Activated T-helper 9 cell treated with anti-CD3 and anti-CD28 coated beads, Interleukin-2, amount 50 U/mL, for 16 hours (primary cell): ENCODE data around the gene GREB1.

Source experiments
- DNase-seq: peaks from one replicate; pipeline ENCODE4 v3.0.0-alpha.2; 2020; ENCODE audit warnings: low read depth

The GREB1 gene

GRCh38 chr2:11665510-11666362 is 131.9 kb downstream of the GREB1 start:
- DNase-seq: no peak

DNA sequence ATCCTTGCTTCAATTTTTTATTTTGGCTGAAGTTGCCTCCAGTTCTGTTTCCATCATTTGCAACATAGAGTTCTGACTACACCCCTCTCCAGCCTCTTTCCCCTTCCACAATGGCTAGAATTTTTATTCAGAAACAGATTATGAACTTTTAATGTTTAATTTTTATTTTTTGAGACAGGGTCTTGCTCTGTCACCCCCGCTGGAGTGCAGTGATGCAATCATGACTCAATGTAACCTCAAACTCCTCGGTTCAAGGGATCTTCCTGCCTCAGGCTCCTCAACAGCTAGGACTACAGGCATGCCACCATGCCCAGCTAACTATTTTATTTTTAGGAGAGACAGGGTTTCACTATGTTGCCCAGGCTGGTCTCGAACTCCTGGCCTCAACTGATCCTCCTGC is 133.3 kb downstream of the GREB1 start:
- DNase-seq: no peak

- no peak for DNase-seq
Measured at GRCh38 chr2:11667866-11668637, 134.2 kb downstream of the GREB1 start.

- DNase-seq: no peak
Measured at GRCh38 chr2:11669454-11670291, 135.8 kb downstream of the GREB1 start, which contains the start of gene NTSR2. Gene NTSR2 (minus strand): TSS chr2:11670195. CDS start chr2:11670129, 66 bp downstream.

GRCh38 chr2:11672407-11672806 is 138.6 kb downstream of the GREB1 start:
- no peak for DNase-seq

DNA sequence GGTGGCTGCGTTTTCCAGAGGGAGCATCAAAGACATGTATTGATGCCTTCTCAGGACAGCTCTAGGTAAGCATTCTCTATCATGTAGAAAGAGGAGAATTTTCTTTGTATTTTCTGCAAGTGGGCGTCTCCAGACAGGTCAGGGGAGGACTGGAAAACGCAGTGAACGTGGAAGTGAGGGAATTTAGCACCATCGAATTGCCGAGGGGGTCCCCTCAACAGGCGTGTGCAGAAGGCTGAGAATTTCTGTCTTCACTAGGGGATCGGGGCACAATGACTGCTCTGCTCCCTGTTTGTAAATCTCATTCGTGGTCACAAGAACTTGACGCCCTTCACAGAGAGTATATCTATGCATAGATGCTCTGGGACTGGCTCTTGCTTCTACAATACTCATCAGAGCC is 141.1 kb downstream of the GREB1 start:
- no peak for DNase-seq

- no peak for DNase-seq
Measured at GRCh38 chr2:11675423-11676112, 141.7 kb downstream of the GREB1 start.

DNA sequence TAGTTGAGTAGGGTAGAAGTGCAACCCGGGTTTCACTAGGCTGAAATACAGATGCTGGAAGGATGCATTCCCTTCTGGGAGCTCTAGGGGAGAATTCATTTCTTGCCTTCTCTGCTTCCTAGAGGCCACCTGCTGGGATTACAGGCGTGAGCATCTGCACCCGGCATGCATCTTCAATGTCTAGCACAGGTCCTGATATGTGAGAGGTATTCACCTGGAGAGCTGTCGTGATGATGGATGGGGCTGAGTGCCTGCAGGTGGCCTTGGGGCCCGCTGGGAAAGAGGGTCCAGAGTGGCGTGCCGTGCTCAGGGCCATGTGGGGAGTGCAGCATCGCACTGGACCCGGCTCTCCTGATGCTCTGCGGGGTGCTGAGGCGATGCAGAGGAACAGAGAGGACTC is 142.8 kb downstream of the GREB1 start:
- no peak for DNase-seq

DNA sequence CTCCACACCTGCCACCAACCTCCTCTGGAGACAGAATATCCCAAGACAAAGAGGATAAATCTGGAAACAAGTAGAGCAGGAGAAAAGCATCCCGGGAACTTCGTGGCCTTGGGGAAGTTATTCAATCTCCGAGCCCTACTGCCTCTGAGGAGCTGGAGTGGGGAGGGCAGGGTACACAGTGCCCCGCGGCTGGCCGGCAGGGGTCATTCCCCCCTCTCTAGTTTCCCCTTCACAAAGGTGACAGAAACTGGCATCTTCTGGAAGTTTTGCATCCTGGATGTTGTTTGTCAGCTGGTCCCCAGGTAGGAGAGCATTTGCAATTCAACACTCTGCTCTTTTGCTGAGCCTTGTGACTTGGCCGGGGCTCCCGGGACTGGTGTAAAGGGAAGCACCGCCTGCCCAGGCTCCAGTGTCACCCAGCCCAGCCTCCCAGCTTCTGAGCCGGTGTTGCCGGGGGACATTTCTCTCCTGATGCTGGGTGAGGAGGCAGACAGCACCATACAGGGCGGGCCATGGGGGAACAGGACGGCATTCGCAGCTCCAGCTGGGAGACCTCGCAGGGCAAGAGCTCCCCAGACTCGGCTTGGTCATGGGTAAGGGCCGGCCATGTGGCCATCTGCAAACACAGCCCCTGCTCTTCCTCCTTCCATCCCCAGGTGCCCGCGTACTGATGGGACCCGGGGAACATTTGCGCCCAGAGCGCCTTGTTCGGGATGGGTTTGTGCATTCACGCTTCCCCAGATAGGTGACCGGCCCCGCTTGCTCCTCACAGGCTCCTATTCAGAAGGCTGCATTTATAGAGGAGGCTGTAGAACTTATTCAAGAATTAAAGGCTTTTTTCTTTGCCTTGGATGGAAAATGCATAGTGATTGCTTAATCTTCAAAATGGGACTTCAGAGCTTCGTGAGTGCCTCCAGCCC is 143.6 kb downstream of the GREB1 start:
- DNase-seq: no peak

DNA sequence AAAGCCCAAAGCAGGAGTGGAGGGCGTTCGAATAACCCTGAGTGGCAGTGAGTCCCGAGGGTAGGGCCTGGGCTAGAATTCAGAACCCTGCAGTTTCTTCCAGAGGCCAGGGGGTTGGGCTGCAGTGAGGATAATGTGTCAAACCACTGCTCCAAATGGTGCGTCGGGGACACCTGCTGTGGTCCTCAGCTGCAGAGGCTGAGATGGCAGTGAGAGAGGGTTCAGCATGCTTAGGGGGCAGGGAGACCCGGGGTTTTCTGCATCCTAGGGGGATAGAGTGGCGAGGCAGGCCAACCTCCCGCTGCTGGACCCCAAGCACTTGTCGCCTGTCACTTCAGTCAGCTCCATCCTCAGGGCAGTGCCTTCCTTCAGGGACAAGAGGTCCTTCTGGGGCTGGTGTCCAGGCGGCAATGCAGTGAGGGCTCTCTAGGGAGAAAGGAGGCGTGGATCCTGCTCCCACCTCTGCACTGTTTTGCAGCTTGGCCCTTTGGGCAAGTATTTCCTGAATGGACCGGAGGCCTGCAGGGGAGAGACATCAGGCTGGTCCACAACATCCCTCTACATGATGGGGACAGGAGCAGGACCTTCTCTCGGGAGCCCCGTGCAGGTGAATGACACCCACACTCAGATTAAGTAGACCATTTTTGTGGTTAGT is 144.6 kb downstream of the GREB1 start:
- no peak for DNase-seq

DNA sequence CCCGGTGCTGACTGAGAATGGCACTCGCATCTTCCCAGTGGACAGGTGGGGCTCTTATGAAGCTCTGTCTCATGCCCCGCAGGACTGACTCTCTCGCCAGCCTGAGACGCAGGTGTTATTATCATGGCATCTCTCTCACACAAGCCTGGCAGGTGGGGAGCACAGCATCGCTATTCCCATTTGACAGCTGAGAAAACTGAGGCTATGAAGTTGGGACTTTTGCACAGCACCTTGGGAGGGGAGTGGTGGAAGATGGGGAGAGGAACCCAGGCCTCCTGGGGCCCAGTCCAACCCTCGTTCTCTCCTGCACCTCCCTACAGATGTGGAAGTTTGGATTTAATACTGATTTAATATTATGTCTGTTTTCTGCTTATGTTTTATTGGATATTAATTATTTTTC is 145.2 kb downstream of the GREB1 start:
- DNase-seq: no peak

DNA sequence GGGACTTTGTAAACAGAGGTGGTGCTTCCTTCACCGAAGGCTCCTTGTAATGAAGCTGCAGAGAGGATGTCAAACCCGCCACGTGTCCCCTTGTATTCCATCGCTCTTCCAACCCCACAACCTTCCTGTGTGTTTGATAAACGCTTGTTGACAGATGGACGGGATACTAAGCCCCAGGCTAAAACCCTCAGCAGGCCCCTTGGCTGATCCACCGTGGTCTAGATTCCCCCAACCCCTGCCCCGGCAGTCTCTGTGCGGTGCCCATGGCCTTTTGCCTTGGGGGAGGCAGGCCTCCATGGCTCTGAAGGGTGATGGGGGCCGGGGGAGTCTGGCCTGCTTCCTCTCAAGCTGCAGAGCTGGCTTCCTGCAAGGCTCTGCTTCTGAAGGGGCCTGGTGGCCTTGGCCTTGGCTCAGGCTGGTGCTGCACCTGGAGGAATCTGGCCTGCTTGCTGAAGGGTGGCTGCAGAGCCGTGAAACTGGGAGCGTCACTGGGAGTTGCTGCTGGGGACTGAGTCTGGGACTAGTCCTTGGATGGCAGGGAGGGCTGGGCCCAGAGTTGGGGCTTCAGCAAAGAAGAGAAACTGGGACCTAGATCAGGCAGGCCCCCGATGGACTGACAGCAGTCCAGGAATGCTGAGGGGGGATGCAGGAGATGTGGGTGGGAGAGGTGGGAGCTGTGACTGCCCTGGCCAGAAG is 145.8 kb downstream of the GREB1 start:
- no peak for DNase-seq

DNA sequence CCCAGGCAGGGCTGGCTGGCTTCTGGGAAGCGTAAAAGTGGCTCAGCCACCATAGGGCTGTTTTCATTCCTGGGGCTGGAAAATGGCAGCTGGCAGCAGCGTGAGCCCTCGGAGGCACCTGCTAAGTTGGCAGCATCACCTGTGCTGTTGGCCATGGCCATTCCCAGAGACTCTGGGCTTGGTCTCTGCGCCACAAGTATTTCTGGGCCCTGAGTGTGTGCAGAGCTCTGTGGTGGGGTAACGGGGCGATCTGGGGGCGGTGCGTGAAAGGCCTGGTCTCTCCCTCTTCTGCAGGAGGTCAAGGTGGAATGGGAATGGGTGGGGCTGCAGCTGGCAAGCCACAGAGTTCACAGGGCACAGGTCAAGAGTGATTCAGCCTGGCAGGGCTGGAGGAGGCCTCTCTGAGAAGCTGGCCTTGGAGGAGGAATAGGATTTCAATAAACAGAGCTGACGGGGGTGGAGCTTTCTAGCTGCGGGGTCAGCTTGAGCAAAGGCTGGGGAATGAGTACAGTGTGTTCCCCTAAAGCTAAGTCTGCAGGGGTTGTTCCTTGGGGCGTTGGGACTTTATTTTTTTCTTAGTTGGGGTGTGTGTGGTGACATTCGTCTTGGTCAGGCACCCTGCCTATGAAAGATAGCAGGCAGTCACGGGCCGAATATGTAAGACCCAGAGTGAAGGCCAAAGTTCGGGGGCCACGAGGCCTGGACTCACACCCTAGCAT is 146.5 kb downstream of the GREB1 start:
- no peak for DNase-seq

DNA sequence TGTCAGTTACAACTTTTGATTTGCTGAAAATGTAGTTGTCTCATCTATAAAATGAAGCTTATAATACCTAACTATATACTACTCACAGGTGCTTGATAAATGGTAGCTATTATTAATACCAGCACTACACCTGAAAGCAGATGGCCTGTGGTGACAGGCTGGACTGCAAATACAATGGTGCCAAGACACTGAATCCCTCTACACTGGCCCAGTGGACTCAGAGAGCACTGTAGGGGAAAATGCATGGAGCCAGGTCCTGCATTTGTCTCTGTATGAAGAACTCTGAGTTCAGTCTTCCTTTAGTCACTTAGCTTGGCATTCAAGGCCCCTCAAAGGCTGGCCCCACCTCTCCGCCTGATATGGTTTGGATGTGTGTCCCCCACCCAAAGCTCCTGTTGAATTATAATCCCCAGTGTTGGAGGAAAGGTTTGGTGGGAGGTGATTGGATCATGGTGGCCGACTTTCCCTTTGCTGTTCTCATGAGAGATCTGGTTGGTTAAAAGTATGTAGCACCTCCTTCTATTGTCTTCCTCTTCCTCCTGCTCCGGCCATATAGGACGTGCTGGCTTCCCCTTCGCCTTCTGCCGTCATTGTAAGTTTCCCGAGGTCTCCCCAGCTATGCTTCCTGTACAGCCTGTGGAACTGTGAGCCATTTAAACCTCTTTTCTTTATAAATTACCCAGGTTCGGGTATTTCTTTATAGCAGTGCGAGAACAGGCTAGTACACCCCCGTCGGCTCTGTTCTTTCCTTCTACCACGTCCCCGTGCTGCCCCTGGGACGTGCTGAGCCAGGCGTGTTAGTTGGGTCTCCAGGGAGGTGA is 147.3 kb downstream of the GREB1 start:
- no peak for DNase-seq

GRCh38 chr2:11681722-11682589 is 148.1 kb downstream of the GREB1 start:
- peak; percentile 28 for DNase-seq

DNA sequence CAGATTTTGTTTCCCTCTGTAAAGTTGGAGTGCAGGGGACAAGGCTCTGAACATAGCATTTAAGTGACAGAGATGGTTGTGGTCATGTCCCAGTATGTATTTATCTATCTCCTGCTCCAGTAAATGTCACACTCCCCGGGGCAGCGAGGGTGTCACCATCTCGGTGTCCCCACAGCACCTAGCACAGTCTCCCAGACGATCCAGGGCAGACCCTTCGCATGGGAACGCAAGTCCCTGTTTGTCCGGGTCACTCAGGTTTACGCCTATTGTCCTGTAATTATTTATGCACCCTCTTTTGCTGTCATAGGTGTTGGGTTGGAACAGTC is 148.7 kb downstream of the GREB1 start:
- DNase-seq: no peak

DNA sequence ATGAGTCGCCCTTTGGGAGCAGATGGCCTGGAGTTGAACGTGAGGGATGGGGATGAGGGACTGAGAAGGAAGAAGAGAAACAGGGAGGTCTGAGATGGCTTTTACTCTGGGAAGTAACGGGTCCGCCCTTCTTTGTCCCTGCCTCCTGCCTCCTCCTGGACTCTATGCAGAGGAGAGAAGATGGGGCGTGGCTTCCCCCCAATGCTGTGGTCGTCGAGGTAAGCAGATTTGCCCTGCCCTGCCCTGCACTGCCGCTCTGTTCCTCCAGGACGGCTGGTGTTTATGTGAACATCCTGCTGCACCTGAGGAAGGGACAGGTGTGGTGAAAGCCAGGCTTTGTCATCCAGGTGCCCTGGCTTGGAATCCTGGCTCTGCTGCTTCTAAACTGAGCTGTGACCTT is 149.6 kb downstream of the GREB1 start:
- DNase-seq: no peak
